MCF 10A (cell line): ENCODE measurements around the gene LSM12. TPM values are rescaled to one million over a fixed set of nuclear protein-coding genes. Genes with fewer than 3 reads are reported as not detected.
"Not testable (repeated sequence)": the region's sequence is repeated elsewhere in the genome, so short reads cannot be mapped to it uniquely, and the experiment has no call there.

Source experiments
- BruUV-seq: library from RNA; stranded (reverse); fragments of 400-500 nt; replicated peaks from 2 replicates; lab custom pipeline; 2021; lab: Mats Ljungman, UMichigan
- CTCF ChIA-PET: fragments of 300-600 bp; sonication (Branson Sonifier 250); formaldehyde crosslinking; extraction: SDS; loops from one replicate; lab custom pipeline; 2021; ENCODE audit warnings: antibody characterized with exemption, inconsistent platforms; lab: Yijun Ruan, JAX
- POLR2A ChIA-PET: fragments of 300-600, 350-650 bp; sonication (Branson Sonifier 250); formaldehyde crosslinking; extraction: SDS; loops from one replicate; lab custom pipeline; 2020; ENCODE audit warnings: antibody characterized with exemption, inconsistent platforms; lab: Yijun Ruan, JAX
- DNase-seq: peaks from one replicate; pipeline ENCODE4 v3.0.0-alpha.2; 2018; ENCODE audit not compliant: unreplicated experiment
- H3K27ac Mint-ChIP-seq: one replicate; pipeline ENCODE4 v1.8.0; 2022; ENCODE audit warnings: mild to moderate bottlenecking, low read depth, mixed read lengths; ENCODE audit not compliant: unreplicated experiment
- H3K27me3 Mint-ChIP-seq: one replicate; pipeline ENCODE4 v1.8.0; 2022; ENCODE audit warnings: mixed read lengths; ENCODE audit not compliant: insufficient read depth, unreplicated experiment
- H3K36me3 Mint-ChIP-seq: one replicate; pipeline ENCODE4 v1.8.0; 2022; ENCODE audit warnings: mild to moderate bottlenecking, moderate library complexity, mixed read lengths; ENCODE audit not compliant: insufficient read depth, unreplicated experiment
- H3K4me1 Mint-ChIP-seq: one replicate; pipeline ENCODE4 v1.8.0; 2022; ENCODE audit warnings: mixed read lengths; ENCODE audit not compliant: insufficient read depth, unreplicated experiment
- H3K4me3 Mint-ChIP-seq: one replicate; pipeline ENCODE4 v1.8.0; 2022; ENCODE audit warnings: mild to moderate bottlenecking, moderate library complexity, mixed read lengths; ENCODE audit not compliant: unreplicated experiment
- H3K9me3 Mint-ChIP-seq: one replicate; pipeline ENCODE4 v1.8.0; 2022; ENCODE audit warnings: mixed read lengths; ENCODE audit not compliant: unreplicated experiment
- CTCF ChIP-seq: fragments of 200-600 bp; IDR thresholded peaks from one replicate; pipeline ENCODE4 v1.8.0; 2022; ENCODE audit warnings: antibody characterized with exemption, mild to moderate bottlenecking; ENCODE audit not compliant: unreplicated experiment
- intact Hi-C: fragments of 100-400 bp; cut with micrococcal nuclease; formaldehyde crosslinking; loops from 2 replicates; pipeline ENCODE4 v1.14.1; 2022
- total RNA-seq: library from RNA; stranded (reverse); gene quantifications from 2 replicates; pipeline ENCODE4 v1.2.3, GENCODE V29; 2022

Gene LSM12
- total RNA-seq, 1 experiment from 2014 or later = 101 TPM

DNA sequence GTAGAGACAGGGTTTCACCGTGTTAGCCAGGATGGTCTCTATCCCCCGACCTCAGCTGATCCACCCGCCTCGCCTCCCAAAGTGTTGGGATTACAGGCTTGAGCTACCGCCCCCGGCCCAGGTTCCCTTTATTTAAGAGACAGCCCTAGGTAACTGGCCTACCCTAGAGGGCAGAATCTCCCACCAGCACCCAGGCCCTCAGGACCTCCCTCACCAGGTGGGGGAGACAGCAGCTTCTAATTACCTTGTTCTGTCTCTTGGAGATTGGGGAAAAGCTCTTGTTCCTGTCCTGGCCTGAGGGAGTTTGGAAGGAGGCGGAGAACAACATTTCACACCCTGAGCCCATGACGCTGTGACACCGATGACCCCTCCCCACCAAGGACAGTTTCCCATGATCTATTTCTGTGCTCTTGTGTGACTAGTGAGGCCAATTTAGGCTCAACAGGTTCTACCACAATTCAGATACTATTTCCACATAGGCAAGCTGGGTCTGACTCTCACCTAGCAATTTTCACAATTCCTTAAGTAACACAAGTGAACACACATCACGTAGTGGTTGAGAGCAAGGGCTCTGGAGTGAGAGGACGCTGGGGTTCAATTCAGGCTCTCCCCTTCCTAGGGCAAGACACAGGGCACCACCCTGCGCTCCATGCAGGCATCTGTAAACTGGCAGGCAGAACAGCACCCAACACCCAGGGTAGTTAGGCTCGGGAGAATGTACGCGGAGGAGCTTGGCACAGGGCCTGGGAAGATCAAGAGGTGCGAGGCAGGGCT is 36.6 kb upstream of the LSM12 start:
- TF ChIP-seq CTCF = no peak
- ChIA-PET POLR2A (interaction anchor here (0.6 kb wide), 1 partner anchor 16 kb away, joined by 3 read pairs; no protein-coding TSS in a partner anchor), CTCF (interaction anchor here (0.8 kb wide), 1 partner anchor 19 kb away, joined by 4 read pairs; no protein-coding TSS in a partner anchor)
- no TSS peak for BruUV-seq
- peaks cover 9% of the 10 kb centered on the region for H3K36me3 Mint-ChIP-seq
- no peak for DNase-seq
- H3K4me3 Mint-ChIP-seq = no peak overlapping the region
- no peak overlapping the region for H3K27ac Mint-ChIP-seq
- H3K9me3 Mint-ChIP-seq = no peaks in the 10 kb centered on the region
- H3K27me3 Mint-ChIP-seq = no peaks in the 10 kb centered on the region
- H3K4me1 Mint-ChIP-seq = peaks cover 9% of the 10 kb centered on the region
- intact Hi-C loops = no loop called here

DNA sequence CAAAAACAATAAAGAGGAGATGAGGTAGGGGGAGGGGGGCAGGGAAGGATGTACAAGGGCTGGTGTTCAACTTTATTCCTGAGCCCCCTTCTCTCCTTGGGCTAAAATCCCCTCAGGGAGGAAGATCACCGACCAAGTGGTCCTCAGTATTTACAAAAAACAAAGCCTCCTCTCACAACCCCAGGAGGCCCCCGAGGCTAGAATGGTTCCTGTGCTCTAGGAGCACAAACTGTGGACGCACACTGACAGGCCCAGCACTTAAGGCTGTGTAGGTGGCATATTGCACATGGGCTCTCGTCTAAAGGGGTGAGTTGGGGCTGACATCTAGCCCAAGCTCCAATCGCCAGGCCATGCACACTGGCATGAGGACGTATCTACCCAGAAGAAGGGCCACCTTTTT is 35.4 kb upstream of the LSM12 start:
- H3K4me1 Mint-ChIP-seq, DNase-seq, H3K4me3 Mint-ChIP-seq, H3K9me3 Mint-ChIP-seq, H3K27ac Mint-ChIP-seq, BruUV-seq, H3K27me3 Mint-ChIP-seq, intact Hi-C loops: not testable (repeated sequence)
- ChIA-PET CTCF (interaction anchor here (0.7 kb wide), 1 partner anchor 163 kb away, joined by 3 read pairs; no protein-coding TSS in a partner anchor), POLR2A (interaction anchor here (0.6 kb wide), 1 partner anchor 37 kb away, joined by 3 read pairs; no protein-coding TSS in a partner anchor)
- H3K36me3 Mint-ChIP-seq = peaks cover 11% of the 10 kb centered on the region

DNA sequence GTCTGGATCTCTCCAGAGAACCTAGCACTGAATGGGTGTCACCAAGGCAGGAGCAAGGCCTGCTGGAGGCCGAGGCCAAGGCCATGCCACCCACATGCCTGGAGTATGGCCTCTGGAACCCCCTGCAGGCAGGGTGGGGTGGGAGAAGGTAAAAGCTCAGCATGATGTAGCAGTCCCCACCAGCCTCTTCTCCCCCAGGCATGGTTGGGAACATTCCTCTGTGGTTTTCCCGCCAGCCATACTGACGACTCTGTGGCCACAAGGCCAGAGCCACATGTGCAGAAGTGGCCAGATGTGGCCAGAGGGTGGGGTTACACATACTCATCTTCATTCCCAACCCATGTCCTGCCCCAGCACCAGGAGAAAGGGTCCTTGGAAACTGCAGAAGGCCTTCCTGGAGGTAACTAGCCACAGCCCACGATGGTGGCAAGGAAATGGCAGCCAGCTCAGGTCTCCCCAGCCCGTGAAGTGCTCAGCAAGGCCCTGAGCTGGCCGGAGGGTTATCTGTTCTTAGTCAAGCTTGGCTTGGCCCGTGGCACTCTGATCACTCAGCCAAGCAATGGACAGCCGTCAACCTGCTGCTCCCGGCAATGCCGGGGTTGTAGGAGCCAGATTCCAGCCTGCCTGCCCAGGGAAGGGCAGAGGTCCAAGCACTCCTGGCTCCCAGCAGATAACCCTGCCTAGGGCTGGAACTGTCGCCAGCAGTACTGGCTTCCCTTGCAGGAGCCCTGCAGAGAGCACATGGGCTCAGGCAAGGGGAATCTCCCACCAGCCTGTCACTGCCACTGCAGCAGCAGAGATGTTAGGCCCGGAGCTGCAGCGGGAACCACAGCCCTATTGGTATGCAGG is 30.9 kb upstream of the LSM12 start:
- BruUV-seq = no TSS peak
- DNase-seq = no peak
- ChIA-PET POLR2A (interaction anchor here (0.7 kb wide), 1 partner anchor 24 kb away, joined by 3 read pairs; no protein-coding TSS in a partner anchor), CTCF (interaction anchor here (0.6 to 0.9 kb wide), 4 partner anchors 9 to 879 kb away, joined by 3 to 4 read pairs (median 3); no protein-coding TSS in a partner anchor)
- H3K36me3 Mint-ChIP-seq = peaks cover 6% of the 10 kb centered on the region
- intact Hi-C loops = no loop called here
- H3K9me3 Mint-ChIP-seq = no peaks in the 10 kb centered on the region
- peaks cover 11% of the 10 kb centered on the region for H3K4me1 Mint-ChIP-seq
- no peak overlapping the region for H3K4me3 Mint-ChIP-seq
- no peaks in the 10 kb centered on the region for H3K27me3 Mint-ChIP-seq
- TF ChIP-seq CTCF = no peak
- no peak overlapping the region for H3K27ac Mint-ChIP-seq

DNA sequence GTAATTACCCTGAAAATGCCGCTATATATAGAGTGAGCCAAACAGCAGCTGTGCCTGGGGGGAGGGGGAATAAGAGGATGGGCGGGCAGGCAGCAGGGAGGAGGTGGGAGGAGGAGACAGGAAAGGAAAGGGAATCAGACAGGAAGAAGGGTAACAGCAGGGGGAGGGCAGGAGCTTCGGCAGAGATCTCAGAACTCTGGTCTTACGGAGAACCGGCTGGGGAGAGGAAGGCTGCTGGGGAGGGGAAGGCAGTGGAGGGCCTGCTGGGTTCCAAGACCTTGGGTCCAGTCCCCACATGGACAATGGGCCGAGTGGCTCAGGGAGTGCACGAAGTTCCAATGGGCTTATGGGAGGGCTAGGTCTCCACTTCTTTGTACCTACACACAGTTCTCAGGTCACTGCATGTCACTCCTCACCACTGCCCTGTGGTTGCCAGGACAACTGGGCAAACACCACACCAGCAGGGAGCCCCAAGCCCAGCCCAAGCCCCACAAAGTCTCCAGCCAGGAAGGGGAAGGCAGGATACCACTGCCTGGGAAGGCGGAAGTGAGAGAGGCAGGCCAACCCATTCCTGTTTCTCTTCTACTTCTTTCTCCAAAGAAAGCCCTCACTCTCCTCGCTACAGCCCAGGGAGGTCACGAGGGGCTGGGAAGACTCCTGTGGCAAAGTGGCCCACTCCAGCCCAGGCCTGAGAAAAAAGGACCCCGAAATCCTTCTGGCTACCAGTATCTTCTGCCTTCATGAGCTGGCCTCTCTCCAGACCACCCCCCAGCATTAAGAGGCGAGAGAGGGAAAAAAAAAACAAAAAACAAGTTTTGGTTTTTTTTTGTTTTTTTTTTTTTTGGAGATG is 29.4 kb upstream of the LSM12 start:
- H3K9me3 Mint-ChIP-seq = no peaks in the 10 kb centered on the region
- peaks cover 11% of the 10 kb centered on the region for H3K4me1 Mint-ChIP-seq
- no TSS peak for BruUV-seq
- H3K27me3 Mint-ChIP-seq = no peaks in the 10 kb centered on the region
- POLR2A ChIA-PET = no interaction called here
- H3K36me3 Mint-ChIP-seq = peaks cover 12% of the 10 kb centered on the region
- intact Hi-C loops = no loop called here
- TF ChIP-seq CTCF = no peak
- H3K4me3 Mint-ChIP-seq = no peak overlapping the region
- CTCF ChIA-PET = interaction anchor here (1.6 kb wide), 1 partner anchor 20 kb away, joined by 6 read pairs; no protein-coding TSS in a partner anchor
- no peak overlapping the region for H3K27ac Mint-ChIP-seq
- DNase-seq = peak; percentile 59
